ENCODE data around the gene MBOAT7. TPM values are rescaled to one million over a fixed set of nuclear protein-coding genes. Genes with fewer than 3 reads are reported as not detected.

MBOAT7 gene
- total RNA-seq, 1 experiment from 2014 or later, result 109 TPM

GRCh38 chr19:54172471-54173358 is 16.7 kb downstream of the MBOAT7 start, which contains the start of gene TMC4 (continued):
- 0 out of 2 replicates have a peak, but pooled peaks have one; percentile 32 for TF ChIP-seq ZNF317 (CRISPR knock-in tag; IDR thresholded peaks at IDR 0.05; ENCODE audit: borderline replicate concordance, low read depth)
- no peak for TF ChIP-seq ZSCAN18 (CRISPR knock-in tag; IDR thresholded peaks at IDR 0.05)
- TF ChIP-seq CDX4 (CRISPR knock-in tag; IDR thresholded peaks at IDR 0.05; ENCODE audit: borderline replicate concordance), result no peak
- TF ChIP-seq ZBTB21 (CRISPR knock-in tag; IDR thresholded peaks at IDR 0.05; ENCODE audit: borderline replicate concordance), result peak; percentile 52; the same call in 1 of the 2 replicates
- TF ChIP-seq ESRRA (CRISPR knock-in tag; IDR thresholded peaks at IDR 0.05; ENCODE audit: borderline replicate concordance), result no peak
- TF ChIP-seq PRRX2 (CRISPR knock-in tag; IDR thresholded peaks at IDR 0.05), result peak; percentile 18; the same call in 1 of the 2 replicates
- no peak for TF ChIP-seq RELA (CRISPR knock-in tag; IDR thresholded peaks at IDR 0.05; ENCODE audit: borderline replicate concordance)
- TF ChIP-seq ETV6 (CRISPR knock-in tag; IDR thresholded peaks at IDR 0.05), result 0 out of 2 replicates have a peak, but pooled peaks have one; percentile 68
- no peak for TF ChIP-seq PRDM15 (CRISPR knock-in tag; IDR thresholded peaks at IDR 0.05)
- no peak for TF ChIP-seq FOXP1 (CRISPR knock-in tag; IDR thresholded peaks at IDR 0.05; ENCODE audit: borderline replicate concordance)
- TF ChIP-seq JAZF1 (CRISPR knock-in tag; IDR thresholded peaks at IDR 0.05), result no peak
- TF ChIP-seq NFYB (CRISPR knock-in tag; conservative IDR thresholded peaks at IDR 0.05; ENCODE audit: low read depth), result no peak
- 0 out of 2 replicates have a peak, but pooled peaks have one; percentile 35 for TF ChIP-seq SP1 (CRISPR knock-in tag; conservative IDR thresholded peaks at IDR 0.05)
- TF ChIP-seq CREB1 (CRISPR knock-in tag; IDR thresholded peaks at IDR 0.05), result no peak
- TF ChIP-seq ZNF396 (CRISPR knock-in tag; IDR thresholded peaks at IDR 0.05; ENCODE audit: borderline replicate concordance), result no peak
- TF ChIP-seq AFF4 (CRISPR knock-in tag; IDR thresholded peaks at IDR 0.05; ENCODE audit: borderline replicate concordance), result no peak
- TF ChIP-seq USF1 (CRISPR knock-in tag; IDR thresholded peaks at IDR 0.05), result peak; percentile 10; the same call in 1 of the 2 replicates
- 0 out of 2 replicates have a peak, but pooled peaks have one; percentile 10 for TF ChIP-seq NFATC4 (CRISPR knock-in tag; IDR thresholded peaks at IDR 0.05)

Measured in WTC11 (cell line).